ENCODE measurements around the gene WDR6.

GRCh38 chr3:49029563-49029884 lies 22.3 kb downstream of the WDR6 start:
- TF ChIP-seq POLR2A (IDR thresholded peaks at IDR 0.05; ENCODE audit: borderline replicate concordance, extremely low read depth, insufficient read depth, insufficient read length) = no peak
- no peak for TF ChIP-seq RAD21 (IDR thresholded peaks at IDR 0.05; ENCODE audit: low read depth)
- TF ChIP-seq REST (IDR thresholded peaks at IDR 0.05; ENCODE audit: low read depth) = no peak
- no peak for TF ChIP-seq CTCF (IDR thresholded peaks at IDR 0.05 in 2 of 3, conservative IDR thresholded peaks at IDR 0.05 in 1 of 3; ENCODE audit: borderline replicate concordance in 1 of 3, insufficient read depth in 1 of 3, low read depth in 2 of 3, low read length in 2 of 3)
- TF ChIP-seq EZH2 (IDR thresholded peaks at IDR 0.05) = no peak
- TF ChIP-seq, protein P1, sequence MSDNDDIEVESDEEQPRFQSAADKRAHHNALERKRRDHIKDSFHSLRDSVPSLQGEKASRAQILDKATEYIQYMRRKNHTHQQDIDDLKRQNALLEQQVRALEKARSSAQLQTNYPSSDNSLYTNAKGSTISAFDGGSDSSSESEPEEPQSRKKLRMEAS (IDR thresholded peaks at IDR 0.05) = no peak
- no peak for TF ChIP-seq POLR2AphosphoS5 (IDR thresholded peaks at IDR 0.05; ENCODE audit: low read depth, low read length)
- no peak for TF ChIP-seq JUND (IDR thresholded peaks at IDR 0.05)
- TF ChIP-seq, protein P2, sequence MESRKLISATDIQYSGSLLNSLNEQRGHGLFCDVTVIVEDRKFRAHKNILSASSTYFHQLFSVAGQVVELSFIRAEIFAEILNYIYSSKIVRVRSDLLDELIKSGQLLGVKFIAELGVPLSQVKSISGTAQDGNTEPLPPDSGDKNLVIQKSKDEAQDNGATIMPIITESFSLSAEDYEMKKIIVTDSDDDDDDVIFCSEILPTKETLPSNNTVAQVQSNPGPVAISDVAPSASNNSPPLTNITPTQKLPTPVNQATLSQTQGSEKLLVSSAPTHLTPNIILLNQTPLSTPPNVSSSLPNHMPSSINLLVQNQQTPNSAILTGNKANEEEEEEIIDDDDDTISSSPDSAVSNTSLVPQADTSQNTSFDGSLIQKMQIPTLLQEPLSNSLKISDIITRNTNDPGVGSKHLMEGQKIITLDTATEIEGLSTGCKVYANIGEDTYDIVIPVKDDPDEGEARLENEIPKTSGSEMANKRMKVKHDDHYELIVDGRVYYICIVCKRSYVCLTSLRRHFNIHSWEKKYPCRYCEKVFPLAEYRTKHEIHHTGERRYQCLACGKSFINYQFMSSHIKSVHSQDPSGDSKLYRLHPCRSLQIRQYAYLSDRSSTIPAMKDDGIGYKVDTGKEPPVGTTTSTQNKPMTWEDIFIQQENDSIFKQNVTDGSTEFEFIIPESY (IDR thresholded peaks at IDR 0.05; ENCODE audit: extremely low read depth, insufficient replicate concordance, low read length) = no peak
